Spinal cord (tissue), 10 donors: ENCODE measurements around the gene COX10. TPM values are rescaled to one million over a fixed set of nuclear protein-coding genes. Genes with fewer than 3 reads are reported as not detected.
"Not testable (repeated sequence)": the region's sequence is repeated elsewhere in the genome, so short reads cannot be mapped to it uniquely, and the experiment has no call there.

ENCODE experiments used
- DNase-seq, 6 donors: peaks; one replicate each; pipeline versions ENCODE4 v3.0.0 to v3.0.0-alpha.2; 2013 to 2015; ENCODE audit warnings: low spot score in 6 of 6, low read depth in 4 of 6
- H3K27ac ChIP-seq: one replicate; pipeline ENCODE4 v1.5.1; 2013; ENCODE audit warnings: low read depth, low read length, control low read depth
- H3K27me3 ChIP-seq: one replicate; pipeline ENCODE4 v1.6.1; 2013; ENCODE audit warnings: low read length; ENCODE audit not compliant: control insufficient read depth, insufficient read depth
- H3K36me3 ChIP-seq: one replicate; pipeline ENCODE4 v1.6.1; 2013; ENCODE audit warnings: low read length; ENCODE audit not compliant: control insufficient read depth, insufficient read depth
- H3K4me1 ChIP-seq: one replicate; pipeline ENCODE4 v1.6.1; 2013; ENCODE audit warnings: low read length; ENCODE audit not compliant: control insufficient read depth, insufficient read depth
- H3K4me3 ChIP-seq: one replicate; pipeline ENCODE4 v1.5.1; 2013; ENCODE audit warnings: low read depth, low read length, control low read depth
- H3K9me3 ChIP-seq: one replicate; pipeline ENCODE4 v1.6.1; 2013; ENCODE audit warnings: low read length; ENCODE audit not compliant: control insufficient read depth, insufficient read depth
- WGBS: methylation state at CpG from one replicate; pipeline ENCODE4 v1.1.5; 2013; ENCODE audit warnings: missing lambda C conversion rate; ENCODE audit not compliant: insufficient coverage; 5-methylcytosine and 5-hydroxymethylcytosine counted together
- polyA plus RNA-seq, 2 donors: library from polyadenylated mRNA; unstranded; fragments of 120-200 nt; gene quantifications; one replicate each; pipeline ENCODE4 v1.2.1, GENCODE V29; 2013; ENCODE audit not compliant: insufficient read length in 2 of 2
- total RNA-seq, 2 donors: library from RNA; depleted of rRNA in 1 of 2; stranded (reverse); fragments of 120-200 nt in 1 of 2; fragments of >200 nt in 1 of 2; gene quantifications; one replicate each; pipeline versions ENCODE4 v1.2.3 to v1.2.4, GENCODE V29; 2013 to 2014
- donor health status: healthy.

Gene COX10
- total and polyA plus RNA-seq, 4 donors: 14.6 to 18.1 (median 15.2) TPM

GRCh38 chr17:14182084-14182483, 112.8 kb downstream of the COX10 start:
- not testable (repeated sequence) for H3K36me3 ChIP-seq, H3K27me3 ChIP-seq, DNase-seq, H3K27ac ChIP-seq, H3K4me3 ChIP-seq, H3K4me1 ChIP-seq, H3K9me3 ChIP-seq
- no CpG with 5 or more reads among the region's 6 CpGs for WGBS

- H3K27ac ChIP-seq, H3K36me3 ChIP-seq, H3K4me3 ChIP-seq, DNase-seq, H3K27me3 ChIP-seq, H3K4me1 ChIP-seq, H3K9me3 ChIP-seq: not testable (repeated sequence)
- WGBS: no CpG with 5 or more reads among the region's 5 CpGs
Measured at GRCh38 chr17:14184536-14184935, 115.2 kb downstream of the COX10 start.

GRCh38 chr17:14186443-14186842, 117.1 kb downstream of the COX10 start:
- not testable (repeated sequence) for H3K4me3 ChIP-seq, H3K36me3 ChIP-seq, H3K4me1 ChIP-seq, DNase-seq, H3K27ac ChIP-seq, H3K9me3 ChIP-seq, H3K27me3 ChIP-seq
- WGBS: no CpG with 5 or more reads among the region's 4 CpGs

- not testable (repeated sequence) for H3K9me3 ChIP-seq, H3K4me3 ChIP-seq, DNase-seq, H3K27me3 ChIP-seq, H3K36me3 ChIP-seq, H3K27ac ChIP-seq, H3K4me1 ChIP-seq
- WGBS: no CpG with 5 or more reads among the region's 1 CpG
Measured at GRCh38 chr17:14190774-14191173, 121.5 kb downstream of the COX10 start.

- not testable (repeated sequence) for H3K4me3 ChIP-seq, H3K36me3 ChIP-seq, DNase-seq, H3K4me1 ChIP-seq, H3K27ac ChIP-seq, H3K9me3 ChIP-seq, H3K27me3 ChIP-seq
Measured at GRCh38 chr17:14191469-14191868, 122.2 kb downstream of the COX10 start.

- H3K4me3 ChIP-seq, H3K9me3 ChIP-seq, H3K27me3 ChIP-seq, H3K4me1 ChIP-seq, H3K36me3 ChIP-seq, DNase-seq, H3K27ac ChIP-seq: not testable (repeated sequence)
- no CpG with 5 or more reads among the region's 11 CpGs for WGBS
Measured at GRCh38 chr17:14192039-14192438, 122.7 kb downstream of the COX10 start.

GRCh38 chr17:14192636-14193344, 123.5 kb downstream of the COX10 start:
- not testable (repeated sequence) for DNase-seq, H3K4me1 ChIP-seq, H3K27ac ChIP-seq, H3K9me3 ChIP-seq, H3K4me3 ChIP-seq, H3K27me3 ChIP-seq, H3K36me3 ChIP-seq
- WGBS: no CpG with 5 or more reads among the region's 13 CpGs

- H3K27me3 ChIP-seq: no peaks in the 10 kb centered on the region
- H3K4me3 ChIP-seq: no peak overlapping the region
- H3K36me3 ChIP-seq: peaks cover 3% of the 10 kb centered on the region
- H3K4me1 ChIP-seq: peaks cover 3% of the 10 kb centered on the region
- no peaks in the 10 kb centered on the region for H3K9me3 ChIP-seq
- no peak for DNase-seq
- WGBS: 92% methylated on average over 1 of the region's 4 CpGs
- no peak overlapping the region for H3K27ac ChIP-seq
Measured at GRCh38 chr17:14196377-14196997, 127.2 kb downstream of the COX10 start.

GRCh38 chr17:14197057-14197456, 127.8 kb downstream of the COX10 start:
- H3K9me3 ChIP-seq: no peaks in the 10 kb centered on the region
- 83% methylated on average over 1 of the region's 2 CpGs for WGBS
- H3K36me3 ChIP-seq: peaks cover 3% of the 10 kb centered on the region
- no peak overlapping the region for H3K4me3 ChIP-seq
- H3K27ac ChIP-seq: no peak overlapping the region
- no peak for DNase-seq
- no peaks in the 10 kb centered on the region for H3K27me3 ChIP-seq
- H3K4me1 ChIP-seq: peaks cover 3% of the 10 kb centered on the region

- Histone ChIP-seq H3K36me3 (peaks cover 3% of the 10 kb centered on the region), H3K27ac (no peak overlapping the region), H3K4me3 (no peak overlapping the region), H3K9me3 (no peaks in the 10 kb centered on the region), H3K27me3 (no peaks in the 10 kb centered on the region), H3K4me1 (peaks cover 3% of the 10 kb centered on the region)
- DNase-seq: no peak
- no CpG with 5 or more reads among the region's 4 CpGs for WGBS
Measured at GRCh38 chr17:14197586-14197985, 128.3 kb downstream of the COX10 start.
